Measurements from ENCODE around the gene DPP10.

The DPP10 gene

DNA sequence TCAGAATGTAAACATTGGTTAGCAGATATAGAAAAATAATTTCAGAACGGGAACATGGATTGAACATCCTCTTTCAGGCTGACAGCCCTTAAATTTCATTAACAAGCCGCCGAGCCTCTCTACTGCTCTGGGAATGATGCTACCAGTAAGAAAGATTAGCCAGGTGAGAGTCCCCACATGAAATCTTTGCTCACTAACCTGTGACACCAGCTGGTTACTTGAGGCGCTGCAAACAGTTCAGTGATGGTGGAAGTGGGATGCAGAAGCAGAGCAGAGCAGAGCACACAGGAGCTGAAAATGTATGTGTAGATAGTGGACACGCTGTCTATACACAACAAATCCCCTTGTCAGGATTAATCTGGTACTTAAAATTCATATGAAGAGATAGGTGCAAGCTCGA, 721.1 kb downstream of the DPP10 start:
- no peak for DNase-seq

DNA sequence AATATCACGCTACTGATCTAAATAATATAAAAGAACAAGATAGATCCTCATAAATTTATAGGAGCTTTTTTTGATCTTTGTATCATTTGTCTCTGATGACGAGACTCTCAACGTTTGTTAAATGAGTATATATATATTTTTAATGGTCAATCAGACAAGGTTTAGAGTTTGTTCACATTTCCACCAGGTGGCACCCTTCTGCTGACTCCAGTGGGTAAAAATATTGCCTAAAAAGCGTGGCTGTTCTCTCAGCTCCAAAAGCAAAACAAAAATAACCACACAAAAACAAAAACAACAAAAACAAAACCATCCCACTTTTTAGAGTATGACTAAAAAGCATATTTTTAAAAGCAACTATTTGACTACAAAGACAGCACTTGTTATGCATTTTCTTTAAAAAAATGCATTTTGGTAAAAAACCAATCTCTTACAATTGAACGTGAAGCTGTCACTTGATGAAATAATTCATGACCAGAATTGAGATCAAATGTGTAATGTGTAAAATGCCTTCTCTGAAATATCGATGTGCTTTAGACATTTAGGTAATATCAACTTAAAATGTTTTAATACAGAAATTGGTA, 723.2 kb downstream of the DPP10 start:
- no peak for DNase-seq

DNA sequence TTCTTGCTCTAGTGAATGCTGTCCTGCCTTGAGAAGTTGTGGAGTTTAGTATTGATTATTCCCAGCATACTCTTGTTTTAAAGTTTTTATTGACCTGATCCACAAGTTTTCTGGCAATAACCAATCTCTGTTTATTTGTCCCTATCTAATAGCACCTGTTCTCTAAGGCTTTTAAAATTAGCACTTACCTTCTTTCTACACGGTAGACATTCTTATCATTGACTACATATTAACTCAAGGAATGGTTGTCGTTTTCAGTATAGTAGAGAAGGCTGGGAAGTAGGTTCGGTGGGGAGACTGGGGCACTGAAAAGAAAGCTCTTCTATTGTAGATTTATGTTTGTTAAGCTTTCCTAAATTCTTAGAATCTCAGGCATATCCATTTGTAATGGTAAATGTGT, 726.0 kb downstream of the DPP10 start:
- DNase-seq = no peak

DNA sequence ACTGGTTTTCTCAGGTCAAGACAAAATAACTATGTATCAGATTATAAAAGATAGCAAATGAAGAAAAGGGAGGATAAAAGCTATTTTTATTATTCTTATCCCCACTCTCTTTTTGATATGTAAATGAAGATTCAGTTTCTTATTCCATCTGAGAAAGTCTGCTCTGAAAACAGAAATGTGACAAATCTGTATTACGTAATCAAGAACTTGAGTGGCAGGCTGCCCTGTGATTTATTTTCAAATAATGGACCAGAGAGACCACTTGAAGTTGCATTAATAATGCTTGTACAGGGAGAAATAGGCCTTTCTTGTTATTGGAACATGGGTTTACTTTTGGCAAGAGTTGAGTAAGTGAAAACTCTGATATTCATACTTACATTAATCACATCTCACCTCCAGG, 727.4 kb downstream of the DPP10 start:
- no peak for DNase-seq

DNA sequence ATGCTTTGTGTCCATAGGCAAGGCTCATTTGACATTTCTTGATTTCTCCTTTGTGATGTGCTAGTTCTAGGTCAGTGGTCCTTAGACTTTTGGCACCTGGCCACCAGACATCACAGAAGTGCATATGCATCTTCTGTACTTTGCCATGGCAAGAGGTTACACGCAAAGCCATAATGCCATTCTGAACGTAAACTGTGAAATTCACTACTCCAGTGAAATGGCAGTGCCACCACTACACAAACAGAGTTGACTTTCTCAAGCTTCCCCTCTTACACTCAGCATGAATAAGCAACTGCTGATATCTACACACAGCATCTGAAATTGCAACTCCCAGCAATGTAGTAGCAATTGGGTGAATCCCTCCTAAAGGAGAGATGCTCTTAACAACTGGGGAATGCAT, 729.3 kb downstream of the DPP10 start:
- DNase-seq = no peak

DNA sequence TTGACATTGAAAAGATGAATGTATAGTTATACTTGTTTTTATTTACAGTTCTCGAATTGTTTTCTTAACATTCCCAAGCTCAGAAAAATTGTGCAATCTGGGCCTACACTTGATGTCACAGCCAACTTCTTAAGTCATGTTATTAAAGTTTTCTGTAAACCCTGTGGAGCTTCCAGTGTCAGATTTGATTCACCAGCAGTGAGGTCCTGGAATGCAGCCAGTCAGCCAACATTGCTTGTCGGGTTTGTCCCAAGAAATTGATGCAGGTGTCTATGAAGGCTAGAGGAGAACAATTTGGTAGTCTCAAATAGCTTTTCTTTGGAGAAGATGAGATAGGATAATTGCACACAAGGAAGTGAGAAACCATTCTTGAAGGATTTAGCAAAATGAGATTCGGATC, 732.2 kb downstream of the DPP10 start:
- no peak for DNase-seq

DNA sequence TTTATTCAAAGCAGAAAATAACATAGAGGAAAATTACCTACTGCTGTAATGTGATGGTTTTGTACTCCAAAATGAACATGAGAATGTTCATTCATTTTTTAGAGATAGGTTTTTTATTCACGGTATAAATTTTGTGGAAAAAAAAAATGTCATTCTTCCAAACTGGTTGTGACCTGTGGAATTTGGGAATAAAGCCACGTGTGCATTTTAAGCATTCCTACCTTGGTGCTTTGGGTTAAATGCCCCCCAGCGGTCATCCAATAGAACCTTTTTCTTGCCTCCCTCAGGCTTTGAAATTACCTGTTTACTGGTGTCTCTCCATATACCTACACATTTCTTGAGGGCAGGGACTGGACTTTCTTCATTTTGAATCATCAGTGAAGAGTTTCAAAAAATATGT, 740.7 kb downstream of the DPP10 start:
- no peak for DNase-seq

DNA sequence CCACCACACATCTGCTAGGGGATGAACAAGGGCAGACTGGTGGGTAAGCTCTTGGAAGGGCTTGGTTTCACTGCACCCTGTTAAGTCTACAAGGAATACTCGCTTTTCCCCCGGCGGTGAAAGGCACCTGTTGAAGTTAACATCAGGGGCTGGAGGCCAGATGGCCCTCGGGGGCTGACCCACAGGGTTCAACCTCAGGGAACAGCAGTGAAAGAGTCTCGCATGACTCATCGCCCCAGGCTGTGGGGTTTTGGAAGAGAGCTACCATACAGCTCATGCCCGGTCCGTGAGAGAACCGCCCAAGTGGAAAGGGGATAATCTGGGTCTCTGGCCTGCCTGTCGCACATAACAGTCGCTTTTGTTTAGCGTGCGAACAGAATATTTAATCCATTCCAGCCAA, 748.0 kb downstream of the DPP10 start:
- DNase-seq = no peak

DNA sequence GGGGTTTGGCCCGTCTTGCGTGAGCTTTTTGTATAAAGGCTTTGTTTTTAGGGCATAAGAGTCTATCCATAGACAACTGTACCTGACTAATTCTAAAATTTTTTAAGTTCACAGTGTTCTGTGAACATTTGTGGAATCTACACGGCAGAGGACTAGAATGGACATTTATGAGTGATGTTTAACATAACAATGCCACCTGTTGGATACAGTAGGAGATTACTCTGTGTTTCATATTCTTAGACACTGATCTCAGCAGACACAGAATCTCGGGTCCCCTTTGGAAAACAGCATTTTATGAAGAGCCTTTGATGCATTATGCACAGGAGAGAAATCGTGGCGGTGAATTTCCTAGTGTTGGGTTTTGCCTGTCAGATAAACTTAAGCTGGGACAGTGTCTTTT, 752.2 kb downstream of the DPP10 start:
- no peak for DNase-seq

DNA sequence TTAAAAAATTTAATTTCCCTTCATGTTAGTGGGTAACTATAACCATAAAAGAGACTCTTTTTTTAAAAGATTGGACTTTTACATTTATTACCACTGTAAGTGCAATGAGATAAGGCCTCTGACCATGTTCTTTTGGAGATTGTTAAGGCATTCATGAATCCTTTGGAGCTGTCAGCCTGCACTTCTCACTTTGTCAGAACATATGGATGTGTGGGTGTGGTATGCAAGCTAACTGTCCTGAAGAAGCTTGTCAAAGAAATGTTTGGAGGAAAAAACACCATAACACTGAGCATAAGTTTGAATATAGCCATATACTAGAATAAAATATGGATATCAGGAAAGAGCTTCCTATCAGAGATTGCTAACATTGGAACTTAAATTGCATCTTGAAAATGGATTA, 754.1 kb downstream of the DPP10 start:
- DNase-seq = no peak

DNA sequence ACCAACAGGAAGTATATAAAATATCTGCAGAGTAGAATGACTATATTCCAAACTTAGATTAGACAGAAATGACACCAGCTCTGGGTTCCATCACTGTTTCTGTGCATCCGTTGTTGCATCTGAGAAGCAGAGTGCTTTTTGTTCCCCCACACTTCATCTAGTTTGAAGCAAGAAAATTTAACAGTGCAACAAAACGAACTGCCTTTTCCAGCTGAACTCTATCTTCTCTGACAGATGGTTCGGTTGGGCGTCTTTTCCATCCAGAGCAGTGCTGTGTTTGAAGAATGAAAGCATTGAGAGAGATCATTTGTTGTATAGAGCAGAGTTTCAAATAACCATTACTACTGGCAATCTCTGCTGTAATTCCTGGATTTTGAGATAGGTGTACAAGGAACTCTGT, 757.5 kb downstream of the DPP10 start:
- DNase-seq = no peak

DNA sequence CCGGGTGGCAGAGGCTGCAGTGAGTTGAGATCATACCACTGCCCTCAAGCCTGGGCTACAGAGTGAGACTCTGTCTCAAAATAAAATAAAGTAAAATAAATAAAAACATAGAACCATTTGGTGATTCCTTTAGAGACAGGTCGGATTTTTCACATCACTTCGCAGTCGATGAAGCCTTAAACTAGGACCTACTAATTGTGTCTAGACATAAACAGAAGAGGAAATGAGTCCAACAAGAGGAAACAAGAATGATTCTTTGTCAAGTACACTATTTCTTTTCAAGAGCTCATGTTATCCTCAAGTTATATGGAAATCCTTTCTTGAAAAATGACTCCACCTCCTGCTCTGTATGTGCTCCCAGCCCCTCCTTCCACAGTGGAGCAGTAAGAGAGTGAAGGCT, 758.9 kb downstream of the DPP10 start:
- no peak for DNase-seq

DNA sequence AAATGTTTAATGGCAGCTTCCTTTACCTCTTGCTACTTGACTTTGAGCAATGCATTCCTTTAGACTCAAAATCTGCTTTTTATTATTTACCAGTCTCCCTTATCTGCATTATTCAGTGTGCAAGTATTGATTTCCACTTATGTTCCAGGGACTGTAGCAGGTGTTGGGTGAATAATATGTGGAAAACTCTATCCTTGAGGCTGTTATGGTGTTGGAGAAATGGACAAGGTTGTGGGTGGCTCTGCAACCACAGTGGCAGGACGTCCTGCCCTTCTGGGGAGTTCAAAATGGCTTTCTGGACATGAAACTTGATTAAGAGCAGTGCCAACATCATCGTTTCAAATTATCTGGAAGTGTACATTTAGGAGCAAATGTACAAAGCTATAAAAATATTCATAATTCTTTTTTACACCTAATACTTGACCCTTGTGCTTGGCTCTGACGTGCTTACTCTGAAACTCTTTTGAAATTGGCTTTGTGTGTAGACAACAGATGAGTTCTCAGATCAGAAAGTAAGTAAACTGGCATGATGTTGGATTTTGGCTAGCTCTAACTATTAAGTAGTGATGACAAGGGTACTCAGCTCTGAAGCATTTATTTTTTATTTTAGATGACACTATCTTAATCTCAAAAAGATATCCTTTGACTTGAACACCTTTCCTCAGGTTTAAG, 766.2 kb downstream of the DPP10 start:
- DNase-seq = no peak

DNA sequence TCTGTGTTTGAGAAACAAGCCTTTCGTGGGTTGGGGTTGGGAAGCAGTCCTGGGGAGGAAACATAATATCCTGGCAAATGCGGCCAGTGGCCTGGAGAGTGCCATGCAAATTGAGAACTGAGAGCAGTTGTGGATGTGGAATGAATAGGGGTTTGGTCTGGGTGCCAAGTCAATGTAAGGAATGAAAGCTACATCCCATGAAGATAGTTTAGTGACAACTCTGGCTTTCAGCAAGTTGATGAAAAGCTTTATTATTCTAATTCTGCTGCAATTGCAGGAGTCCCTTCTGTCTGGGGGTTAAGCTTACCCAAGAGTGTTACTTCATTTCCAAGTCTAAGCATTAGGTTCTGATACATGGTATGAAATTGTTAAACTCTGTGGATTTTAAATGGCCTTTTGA, 771.6 kb downstream of the DPP10 start:
- DNase-seq = no peak

DNA sequence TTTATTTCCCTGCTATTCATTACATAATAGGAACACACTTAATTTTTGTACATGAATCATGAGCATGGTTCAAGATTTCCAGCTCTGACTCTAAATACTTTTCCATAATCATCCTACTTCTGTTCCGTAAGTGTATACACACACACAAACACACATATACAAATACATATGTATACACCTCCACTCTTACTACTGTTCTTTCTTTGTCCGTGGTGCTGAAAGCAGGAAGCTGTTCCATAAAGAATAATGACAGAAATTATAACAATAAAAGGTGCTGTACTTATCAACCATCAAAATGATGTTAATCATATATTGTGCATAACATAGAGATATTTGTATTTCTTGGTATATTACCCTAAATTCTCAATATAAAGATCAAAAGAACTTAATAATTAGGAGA, 776.9 kb downstream of the DPP10 start:
- no peak for DNase-seq

DNA sequence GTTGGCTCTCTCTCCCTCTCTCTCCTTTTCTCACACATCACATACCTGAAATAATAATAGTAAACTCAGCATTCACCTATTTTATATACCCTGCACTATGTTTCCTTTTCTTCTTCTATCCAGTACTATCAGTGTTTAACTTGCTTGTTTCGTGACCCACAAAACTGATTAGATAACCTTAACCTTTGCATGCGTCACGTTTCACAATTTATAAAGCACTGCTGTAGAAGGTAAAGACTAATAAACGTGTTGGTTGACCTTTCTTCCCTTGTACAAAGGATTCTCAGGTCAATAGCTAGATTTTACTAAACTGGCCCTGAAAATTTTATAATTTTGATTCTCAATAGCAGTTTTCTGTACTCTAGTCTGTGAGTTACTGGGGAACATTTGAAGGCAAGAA, 791.7 kb downstream of the DPP10 start:
- no peak for DNase-seq

DNA sequence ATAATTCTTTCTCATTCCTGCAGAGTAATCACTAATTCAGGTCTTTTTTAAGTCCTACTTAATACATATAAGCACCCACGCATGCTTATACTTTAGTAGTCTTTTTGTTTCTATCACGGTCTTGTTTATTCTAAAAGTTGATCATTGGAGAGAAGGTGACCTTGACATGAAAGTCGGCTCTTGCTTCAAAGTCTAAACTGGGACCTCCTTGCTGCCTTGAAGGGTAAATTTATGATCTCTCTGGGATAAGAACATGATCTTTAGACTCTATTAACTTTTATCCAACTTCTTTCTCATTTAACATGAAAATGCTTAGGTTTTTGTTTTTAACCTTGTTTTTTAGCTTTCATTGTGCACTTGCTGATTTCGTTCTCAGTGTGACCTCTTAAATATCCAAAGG, 792.3 kb downstream of the DPP10 start:
- DNase-seq = no peak

DNA sequence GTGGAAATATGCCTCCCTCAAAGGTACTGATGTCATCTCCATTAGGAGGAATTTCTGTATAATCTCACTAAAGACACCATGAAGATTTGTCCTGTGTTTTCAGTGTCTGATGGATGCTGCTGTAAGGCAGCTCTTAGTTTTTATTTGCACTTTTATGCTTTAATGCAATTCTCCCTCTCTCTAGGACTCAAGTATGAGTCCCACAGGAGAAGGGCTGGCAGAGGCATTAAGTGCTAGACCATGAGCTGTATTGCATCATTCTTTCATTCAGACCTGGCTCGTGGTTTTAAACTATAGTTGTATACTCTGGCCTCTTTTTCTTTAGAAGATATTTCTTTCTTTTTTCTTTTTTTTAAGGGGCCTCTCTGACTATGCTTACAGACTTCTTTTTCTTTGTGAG, 805.6 kb downstream of the DPP10 start:
- no peak for DNase-seq

DNA sequence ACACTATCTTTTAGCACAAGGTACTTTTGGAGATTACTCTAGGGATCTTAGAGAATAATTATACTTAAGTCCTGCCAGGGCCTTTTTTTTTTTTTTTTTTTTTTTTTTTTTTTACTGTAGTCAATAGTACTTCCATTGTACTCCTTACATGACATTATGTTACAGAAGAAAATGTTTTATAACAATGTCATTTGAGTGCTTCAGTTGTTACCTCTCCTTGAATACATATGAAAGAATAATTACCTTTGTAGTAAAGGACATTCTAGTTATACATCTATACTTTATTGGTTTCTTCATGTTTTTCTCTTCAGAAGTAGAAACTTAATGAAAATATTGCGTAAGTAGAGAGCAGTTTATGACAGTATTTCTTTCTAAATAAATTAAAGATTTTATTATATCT, 834.9 kb downstream of the DPP10 start:
- no peak for DNase-seq

DNA sequence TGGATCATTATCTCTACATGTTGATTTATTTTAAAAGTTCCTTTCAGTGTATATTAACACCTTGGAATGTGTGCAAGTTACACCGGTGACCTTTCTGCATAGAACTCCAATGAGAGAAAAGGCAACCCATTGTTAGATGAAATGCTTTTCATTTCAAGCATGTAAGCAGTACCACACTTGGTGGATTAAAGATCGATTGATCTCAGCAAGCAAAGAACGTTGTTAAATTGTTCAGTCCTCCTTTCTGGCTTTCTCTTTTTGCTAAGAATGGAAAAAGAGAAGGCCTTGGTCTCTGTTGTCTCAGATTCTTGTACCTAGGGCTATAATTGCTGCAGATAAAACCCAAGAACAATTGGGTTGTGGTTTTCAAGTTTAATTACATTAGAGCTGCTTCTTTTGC, 843.0 kb downstream of the DPP10 start:
- DNase-seq = no peak

DNA sequence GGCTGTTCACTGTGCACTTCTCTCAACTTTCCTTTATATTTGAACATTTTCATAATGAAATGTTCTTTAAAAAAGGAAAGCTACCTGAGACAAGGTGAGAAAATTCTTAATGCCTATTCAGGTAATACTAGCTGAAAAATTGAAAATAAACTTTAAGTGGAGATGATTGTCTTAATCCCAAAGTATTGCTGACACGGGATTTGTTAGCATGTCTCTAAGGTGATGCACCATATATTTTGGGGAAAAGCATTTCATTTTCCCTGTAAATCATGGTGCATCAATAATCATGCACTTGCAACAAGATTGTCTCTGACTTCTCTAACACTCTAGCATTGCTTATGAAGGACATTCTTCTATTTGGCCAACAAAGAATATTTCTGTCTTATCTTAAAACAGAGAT, 848.0 kb downstream of the DPP10 start:
- no peak for DNase-seq

DNA sequence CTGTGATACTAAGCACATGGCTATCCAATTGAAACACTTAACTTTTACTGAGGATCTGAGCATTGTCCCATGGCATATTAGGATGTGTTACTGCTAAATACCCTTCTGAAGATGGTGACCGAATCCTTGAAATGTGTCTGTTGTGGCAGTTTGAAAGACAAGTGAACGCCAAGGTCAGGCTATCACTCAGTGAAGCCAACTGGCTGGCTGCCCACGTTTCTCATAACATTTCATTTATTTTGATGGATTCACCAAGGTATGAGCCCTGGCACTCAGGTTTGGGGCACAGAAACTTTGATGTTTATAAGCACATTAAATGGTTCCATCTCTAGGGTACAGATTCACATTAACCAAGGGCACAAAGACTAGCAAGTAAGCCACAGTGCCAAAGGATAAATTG, 850.3 kb downstream of the DPP10 start:
- no peak for DNase-seq

DNA sequence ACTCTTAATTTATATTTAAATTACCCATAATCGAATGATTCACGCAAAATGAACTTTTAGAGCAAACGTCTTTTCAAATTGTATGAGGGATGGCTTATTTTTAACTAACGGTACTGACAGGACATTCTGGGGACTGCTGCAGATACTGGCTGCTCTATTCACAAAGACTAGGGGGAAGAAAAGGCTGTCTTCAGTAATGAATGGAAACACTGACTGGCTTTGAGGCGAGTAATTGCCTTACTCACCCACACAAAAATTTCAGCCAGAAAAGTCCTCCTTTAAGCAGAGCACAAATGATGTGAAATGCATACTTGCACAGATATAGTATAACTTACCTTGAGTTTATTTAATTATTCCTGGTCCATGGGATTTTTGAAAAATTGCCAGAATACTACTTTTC, 852.6 kb downstream of the DPP10 start:
- no peak for DNase-seq

DNA sequence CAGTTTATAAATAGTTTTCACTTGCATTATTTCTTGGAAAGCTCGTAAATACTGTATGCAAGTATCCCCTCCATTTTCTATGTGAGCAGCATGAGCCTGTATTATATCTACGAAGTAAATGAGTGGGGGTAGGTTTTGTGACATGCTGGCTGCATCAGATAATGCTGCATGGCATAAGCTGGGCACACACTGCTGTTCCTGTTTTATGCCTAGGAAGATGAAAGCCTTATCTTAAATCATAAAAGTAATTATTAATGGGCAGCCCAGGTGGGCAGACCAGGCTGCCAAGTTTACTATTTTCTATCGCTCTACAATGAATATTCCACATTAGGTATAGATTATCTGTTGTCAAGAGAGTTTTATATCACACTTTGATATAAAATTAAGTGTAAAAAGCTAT, 854.6 kb downstream of the DPP10 start:
- DNase-seq = no peak

DNA sequence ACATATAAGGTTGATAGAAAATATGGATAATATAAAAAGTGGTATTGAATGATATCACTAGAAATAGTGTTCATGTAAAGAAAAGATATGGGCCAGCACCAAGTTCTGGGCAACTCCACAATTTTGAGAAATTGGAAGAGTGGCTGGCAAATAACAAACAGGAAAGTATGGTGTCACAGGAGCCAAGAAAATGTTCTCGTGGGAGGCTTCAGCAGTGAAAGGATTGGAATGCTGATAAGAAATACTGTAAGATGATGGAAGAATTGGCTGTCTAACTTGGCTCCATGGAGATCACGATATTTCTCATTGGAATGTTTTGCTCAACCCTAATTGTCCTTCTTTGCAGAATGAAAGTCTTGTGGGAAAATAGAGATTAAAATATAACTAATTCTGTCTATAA, 856.8 kb downstream of the DPP10 start:
- no peak for DNase-seq

DNA sequence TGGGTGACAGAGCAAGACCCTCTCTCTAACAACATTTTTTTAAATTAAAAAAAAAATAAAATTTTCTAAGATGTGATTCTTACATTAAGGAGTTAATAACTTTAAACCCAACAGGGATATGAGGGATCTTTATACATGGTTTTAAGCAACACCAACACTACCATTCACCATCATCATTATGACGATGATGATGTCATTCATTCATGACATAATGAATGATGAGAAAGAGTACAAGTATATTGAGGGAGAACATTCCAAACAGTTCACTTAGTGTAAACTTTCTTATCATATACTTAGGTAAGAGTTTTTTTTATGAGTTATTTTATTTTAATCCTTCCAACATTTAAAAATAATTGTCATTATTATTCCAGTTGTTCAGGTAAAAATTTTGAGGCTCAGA, 863.3 kb downstream of the DPP10 start:
- DNase-seq = no peak
